ENCODE results near the gene FNDC11. TPM values are rescaled to one million over a fixed set of nuclear protein-coding genes. Genes with fewer than 3 reads are reported as not detected.

Gene FNDC11
- total RNA-seq, 4 donors from 2014 or later = not detected

DNA sequence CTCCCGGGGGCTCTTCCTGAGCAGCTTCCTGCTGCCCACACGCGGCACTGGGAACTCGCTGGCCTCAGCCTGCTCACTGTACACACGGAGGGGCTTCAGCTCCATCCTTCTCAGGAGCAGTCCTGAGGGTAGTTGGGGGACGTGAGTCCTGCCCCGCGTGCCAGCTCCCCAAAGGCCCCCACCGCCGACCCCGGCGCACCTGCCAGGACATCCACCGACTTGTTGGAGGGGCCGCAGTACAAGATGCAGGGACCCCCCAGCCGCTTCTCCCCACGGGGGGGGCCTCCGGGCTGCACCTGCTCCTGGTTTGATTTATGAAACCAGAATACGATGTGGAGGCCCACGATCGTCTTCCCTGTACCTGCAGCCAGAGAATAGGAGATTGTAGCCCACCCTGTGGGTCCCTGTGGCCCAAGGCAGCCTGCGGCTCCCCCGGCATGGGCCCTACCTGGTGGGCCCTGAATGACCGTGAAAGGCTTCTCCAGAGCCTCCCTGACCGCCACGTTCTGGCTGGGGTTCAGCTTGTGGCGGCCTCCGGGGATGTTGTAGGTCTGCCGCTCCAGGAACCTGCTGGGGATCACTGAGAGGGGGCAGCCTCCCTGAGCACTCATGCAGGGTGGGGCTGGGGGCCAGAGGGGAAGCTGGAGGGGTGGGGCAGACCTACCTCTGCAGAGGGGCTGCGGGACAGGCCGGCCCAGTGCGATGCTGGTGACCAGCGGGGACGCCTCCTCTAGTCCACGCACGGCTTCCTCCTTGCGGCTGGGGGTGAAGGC lies 7.9 kb downstream of the FNDC11 start:
- Histone ChIP-seq H3K4me1 (no peaks in the 10 kb centered on the region), H3K36me3 (peaks cover 0 to 15% (median 5%) of the 10 kb centered on the region in 4 donors), H3K27me3 (no peaks in the 10 kb centered on the region), H3K9me3 (no peaks in the 10 kb centered on the region), H3K27ac (no peak overlapping the region), H3K4me3 (no peak overlapping the region)
- DNase-seq = no peak
- intact Hi-C loops (cut with DNase I; ENCODE audit: low total_unique reads) = no loop called here
- WGBS, 2 donors (ENCODE audit: low coverage in 1 of 2) = 94% methylated on average over 36 of the region's 36 CpGs; no CpG with 5 or more reads in 1 of the 2 donors
- in situ Hi-C loops (cut with MboI; ENCODE audit: low pct_ligation_motif_present in 1 of 4, low pct_unique_long_range_greater_than_20kb in 1 of 4, low sequenced_read_pairs in 3 of 4) = no loop called here
- TF ChIP-seq POLR2AphosphoS5 (IDR thresholded peaks at IDR 0.05) (no peak), POLR2A (IDR thresholded peaks at IDR 0.05) (no peak), EP300 (IDR thresholded peaks at IDR 0.05; ENCODE audit: low read depth) (no peak)
- TF ChIP-seq, protein P1, sequence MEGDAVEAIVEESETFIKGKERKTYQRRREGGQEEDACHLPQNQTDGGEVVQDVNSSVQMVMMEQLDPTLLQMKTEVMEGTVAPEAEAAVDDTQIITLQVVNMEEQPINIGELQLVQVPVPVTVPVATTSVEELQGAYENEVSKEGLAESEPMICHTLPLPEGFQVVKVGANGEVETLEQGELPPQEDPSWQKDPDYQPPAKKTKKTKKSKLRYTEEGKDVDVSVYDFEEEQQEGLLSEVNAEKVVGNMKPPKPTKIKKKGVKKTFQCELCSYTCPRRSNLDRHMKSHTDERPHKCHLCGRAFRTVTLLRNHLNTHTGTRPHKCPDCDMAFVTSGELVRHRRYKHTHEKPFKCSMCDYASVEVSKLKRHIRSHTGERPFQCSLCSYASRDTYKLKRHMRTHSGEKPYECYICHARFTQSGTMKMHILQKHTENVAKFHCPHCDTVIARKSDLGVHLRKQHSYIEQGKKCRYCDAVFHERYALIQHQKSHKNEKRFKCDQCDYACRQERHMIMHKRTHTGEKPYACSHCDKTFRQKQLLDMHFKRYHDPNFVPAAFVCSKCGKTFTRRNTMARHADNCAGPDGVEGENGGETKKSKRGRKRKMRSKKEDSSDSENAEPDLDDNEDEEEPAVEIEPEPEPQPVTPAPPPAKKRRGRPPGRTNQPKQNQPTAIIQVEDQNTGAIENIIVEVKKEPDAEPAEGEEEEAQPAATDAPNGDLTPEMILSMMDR (IDR thresholded peaks at IDR 0.05) = no peak

DNA sequence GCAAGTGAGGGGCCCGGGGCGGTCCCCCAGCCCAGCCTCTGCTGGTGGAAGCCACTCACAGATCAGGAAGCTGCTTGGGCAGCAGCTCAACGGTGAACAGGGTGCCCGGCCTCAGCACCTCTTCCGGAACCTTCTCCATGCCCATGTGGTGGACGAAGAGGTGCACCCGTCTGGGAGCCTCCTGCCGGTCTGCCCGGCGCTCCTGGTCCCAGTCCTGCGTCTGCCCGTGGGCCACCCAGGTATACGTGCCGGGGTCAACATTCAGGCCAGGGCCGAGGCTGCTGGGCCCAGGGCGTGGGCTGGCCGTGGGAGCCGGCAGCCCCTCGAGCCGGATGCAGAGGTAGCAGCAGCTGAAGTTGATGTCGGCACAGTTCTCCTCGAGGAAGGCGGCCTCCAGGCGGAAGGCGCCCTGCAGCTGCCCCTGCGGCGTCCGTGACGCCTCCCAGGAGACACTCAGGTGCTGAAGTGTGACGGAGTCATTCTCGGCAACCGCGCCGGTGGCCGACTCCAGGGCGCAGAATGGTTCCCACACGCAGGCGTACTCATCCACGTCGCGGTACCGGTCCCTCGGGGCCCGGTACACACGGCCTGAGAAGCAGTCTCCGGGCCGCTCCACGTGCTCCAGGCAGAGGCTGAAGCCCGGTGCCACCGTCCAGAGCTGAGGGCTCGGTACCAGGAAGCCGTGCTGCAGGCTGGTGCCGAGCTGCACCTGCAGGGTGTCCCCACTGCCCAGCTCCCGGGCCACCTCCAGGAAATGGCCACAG lies 8.7 kb downstream of the FNDC11 start:
- Histone ChIP-seq H3K36me3 (peaks cover 0 to 15% (median 5%) of the 10 kb centered on the region in 4 donors), H3K4me1 (no peaks in the 10 kb centered on the region), H3K4me3 (no peak overlapping the region), H3K9me3 (no peaks in the 10 kb centered on the region), H3K27me3 (no peaks in the 10 kb centered on the region), H3K27ac (no peak overlapping the region)
- intact Hi-C loops (cut with DNase I; ENCODE audit: low total_unique reads) = no loop called here
- no peak for DNase-seq
- WGBS, 2 donors (ENCODE audit: low coverage in 1 of 2) = 95% methylated on average over 54 of the region's 54 CpGs; no CpG with 5 or more reads in 1 of the 2 donors
- in situ Hi-C loops (cut with MboI; ENCODE audit: low pct_ligation_motif_present in 1 of 4, low pct_unique_long_range_greater_than_20kb in 1 of 4, low sequenced_read_pairs in 3 of 4) = no loop called here
- TF ChIP-seq, protein P1 (IDR thresholded peaks at IDR 0.05) = no peak
- TF ChIP-seq EP300 (IDR thresholded peaks at IDR 0.05; ENCODE audit: low read depth) (no peak), POLR2A (IDR thresholded peaks at IDR 0.05) (no peak), POLR2AphosphoS5 (IDR thresholded peaks at IDR 0.05) (no peak)

DNA sequence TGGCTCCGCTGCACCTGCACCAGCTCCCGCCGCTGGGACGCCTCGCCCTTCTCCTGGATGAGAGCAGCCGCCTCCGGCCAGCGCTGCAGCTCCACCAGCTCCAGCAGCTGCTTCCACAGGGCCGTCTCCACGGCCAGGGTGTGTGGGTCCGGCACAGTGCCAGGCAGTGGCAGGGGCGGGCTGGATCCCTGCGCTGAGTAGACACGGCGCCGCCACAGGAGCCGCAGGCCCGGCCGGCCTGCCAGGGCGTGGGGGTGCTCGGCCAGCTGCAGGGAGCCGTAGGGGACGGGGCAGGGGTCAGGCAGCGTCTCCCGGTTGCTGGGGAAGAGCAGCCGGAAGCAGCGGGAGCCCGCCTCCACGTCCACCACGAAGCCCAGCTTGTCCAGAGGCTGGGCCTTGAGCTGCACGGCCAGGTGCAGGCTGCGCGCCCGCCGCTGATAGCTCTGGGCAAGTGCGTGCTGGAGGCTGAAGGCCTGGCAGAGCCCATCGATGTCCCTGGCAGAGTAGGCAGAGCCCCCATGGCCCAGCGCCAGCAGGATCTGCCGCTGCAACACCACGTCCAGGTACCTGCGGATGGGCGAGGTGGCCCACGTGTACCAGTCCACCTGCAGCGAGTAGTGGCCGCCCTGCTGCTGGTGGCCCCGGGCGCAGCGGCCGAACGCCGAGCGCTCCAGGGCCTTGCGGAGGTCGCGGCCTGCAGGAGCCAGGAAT lies 9.4 kb downstream of the FNDC11 start:
- Histone ChIP-seq H3K9me3 (no peaks in the 10 kb centered on the region), H3K27ac (no peak overlapping the region), H3K27me3 (no peaks in the 10 kb centered on the region), H3K4me1 (no peaks in the 10 kb centered on the region), H3K4me3 (no peak overlapping the region), H3K36me3 (peaks cover 0 to 15% (median 5%) of the 10 kb centered on the region in 4 donors)
- no peak for DNase-seq
- 94% methylated on average over 26 of the region's 55 CpGs; no CpG with 5 or more reads in 1 of the 2 donors for WGBS, 2 donors (ENCODE audit: low coverage in 1 of 2)
- in situ Hi-C loops (cut with MboI; ENCODE audit: low pct_ligation_motif_present in 1 of 4, low pct_unique_long_range_greater_than_20kb in 1 of 4, low sequenced_read_pairs in 3 of 4) (no loop called here), intact Hi-C loops (cut with DNase I; ENCODE audit: low total_unique reads) (no loop called here)
- TF ChIP-seq, protein P1 (IDR thresholded peaks at IDR 0.05) = no peak
- no peak for TF ChIP-seq POLR2A (IDR thresholded peaks at IDR 0.05)
- TF ChIP-seq POLR2AphosphoS5 (IDR thresholded peaks at IDR 0.05) = no peak
- TF ChIP-seq EP300 (IDR thresholded peaks at IDR 0.05; ENCODE audit: low read depth) = no peak

All from transverse colon (tissue), 4 donors.